Thymus (tissue), 11 donors: Measurements from ENCODE around the gene PDIA5. TPM values are rescaled to one million over a fixed set of nuclear protein-coding genes. Genes with fewer than 3 reads are reported as not detected.
A peak's percentile ranks its signal among the peaks of the same experiment; 100 is the strongest.

ENCODE experiments used
- DNase-seq, 9 donors: peaks; one replicate each; pipeline ENCODE4 v3.0.0-alpha.2; 2013; ENCODE audit warnings: low spot score in 9 of 9, low read depth in 6 of 9, missing footprints in 1 of 9
- H3K27ac ChIP-seq, 2 donors: one replicate each; pipeline ENCODE4 v1.5.1; 2013; ENCODE audit warnings: control low read depth in 1 of 2, low read depth in 1 of 2, low read length in 1 of 2, mild to moderate bottlenecking in 1 of 2, moderate library complexity in 1 of 2
- H3K27me3 ChIP-seq, 2 donors: one replicate each; pipeline ENCODE4 v1.5.1; 2013; ENCODE audit warnings: low read length in 1 of 2; ENCODE audit not compliant: control insufficient read depth in 2 of 2, insufficient read depth in 1 of 2
- H3K36me3 ChIP-seq, 2 donors: one replicate each; pipeline ENCODE4 v1.5.1; 2013; ENCODE audit warnings: low read length in 1 of 2, mild to moderate bottlenecking in 1 of 2, moderate library complexity in 1 of 2; ENCODE audit not compliant: control insufficient read depth in 2 of 2, insufficient read depth in 2 of 2
- H3K4me1 ChIP-seq, 2 donors: one replicate each; pipeline ENCODE4 v1.5.1; 2013; ENCODE audit warnings: low read length in 2 of 2; ENCODE audit not compliant: control insufficient read depth in 2 of 2, insufficient read depth in 2 of 2
- H3K4me3 ChIP-seq, 2 donors: one replicate each; pipeline ENCODE4 v1.5.1; 2013; ENCODE audit warnings: low read length in 2 of 2, control low read depth in 1 of 2, mild to moderate bottlenecking in 1 of 2
- H3K9me3 ChIP-seq, 2 donors: one replicate each; pipeline ENCODE4 v1.5.1; 2013; ENCODE audit warnings: low read length in 1 of 2, mild to moderate bottlenecking in 1 of 2; ENCODE audit not compliant: control insufficient read depth in 2 of 2, insufficient read depth in 1 of 2
- WGBS: extraction: QIAGEN DNeasy Blood & Tissue Kit; methylation state at CpG from one replicate; pipeline ENCODE4 v1.1.7; 2013; 5-methylcytosine and 5-hydroxymethylcytosine counted together
- polyA plus RNA-seq: library from polyadenylated mRNA; stranded (reverse); fragments of 200-250 nt; gene quantifications from one replicate; pipeline ENCODE4 v1.2.3, GENCODE V29; 2013
- total RNA-seq: library from RNA; stranded (reverse); fragments of 120-200 nt; gene quantifications from one replicate; pipeline ENCODE4 v1.2.4, GENCODE V29; 2013
- donor health status: healthy.

Gene PDIA5
- total and polyA plus RNA-seq, 2 donors = 6.1 to 7.7 TPM

DNA sequence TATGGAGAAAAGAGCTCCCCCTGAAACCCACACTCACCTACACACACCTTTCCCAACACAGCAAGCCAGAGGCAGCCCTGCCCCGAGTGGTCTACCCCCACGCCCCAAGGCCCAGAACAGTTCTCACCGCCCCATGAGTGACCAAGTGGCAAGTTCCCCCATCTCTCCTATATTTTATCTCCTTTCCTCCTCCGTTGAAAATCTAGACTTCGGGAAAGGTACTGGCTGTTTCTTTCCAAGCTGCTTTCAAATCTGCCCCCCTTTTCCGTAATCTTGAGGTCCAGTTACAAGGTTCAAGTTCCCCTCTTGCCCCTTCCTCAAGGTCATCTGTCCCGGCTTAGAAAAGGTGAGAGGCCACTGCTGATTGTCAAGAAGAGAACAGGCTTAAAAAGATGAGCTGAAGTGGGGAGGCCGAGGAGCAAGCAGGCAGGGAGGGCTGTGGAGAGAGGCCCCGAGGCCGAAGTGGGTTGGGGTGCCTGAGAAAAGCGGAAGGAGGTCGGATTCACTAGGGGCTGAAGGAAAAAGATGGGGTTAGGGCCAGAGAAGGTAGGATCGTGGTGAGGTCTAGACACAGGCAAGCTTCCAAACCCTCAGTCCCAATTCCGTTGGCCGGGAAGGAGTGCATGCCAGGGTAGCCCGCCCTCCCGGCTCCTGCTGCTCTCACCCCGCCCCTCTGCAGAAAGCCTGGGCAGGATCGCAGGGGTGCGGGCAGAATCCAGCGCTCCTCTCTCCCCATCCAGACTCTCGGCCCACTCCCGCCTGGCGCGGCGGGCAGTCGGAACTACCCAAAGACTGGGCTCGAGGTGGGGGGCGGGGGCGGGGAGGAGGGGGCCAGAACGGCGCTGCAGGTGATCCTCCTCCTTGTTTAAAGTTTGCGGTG lies 40.9 kb upstream of the PDIA5 start:
- H3K36me3 ChIP-seq = no peaks in the 10 kb centered on the region
- H3K27me3 ChIP-seq = peaks cover 55 to 100% of the 10 kb centered on the region in 2 donors
- DNase-seq = no peak
- no peak overlapping the region for H3K4me3 ChIP-seq
- H3K4me1 ChIP-seq = peaks cover 9 to 16% of the 10 kb centered on the region in 2 donors
- WGBS = 20% methylated on average over 33 of the region's 33 CpGs
- no peak overlapping the region for H3K27ac ChIP-seq
- H3K9me3 ChIP-seq = no peaks in the 10 kb centered on the region

DNA sequence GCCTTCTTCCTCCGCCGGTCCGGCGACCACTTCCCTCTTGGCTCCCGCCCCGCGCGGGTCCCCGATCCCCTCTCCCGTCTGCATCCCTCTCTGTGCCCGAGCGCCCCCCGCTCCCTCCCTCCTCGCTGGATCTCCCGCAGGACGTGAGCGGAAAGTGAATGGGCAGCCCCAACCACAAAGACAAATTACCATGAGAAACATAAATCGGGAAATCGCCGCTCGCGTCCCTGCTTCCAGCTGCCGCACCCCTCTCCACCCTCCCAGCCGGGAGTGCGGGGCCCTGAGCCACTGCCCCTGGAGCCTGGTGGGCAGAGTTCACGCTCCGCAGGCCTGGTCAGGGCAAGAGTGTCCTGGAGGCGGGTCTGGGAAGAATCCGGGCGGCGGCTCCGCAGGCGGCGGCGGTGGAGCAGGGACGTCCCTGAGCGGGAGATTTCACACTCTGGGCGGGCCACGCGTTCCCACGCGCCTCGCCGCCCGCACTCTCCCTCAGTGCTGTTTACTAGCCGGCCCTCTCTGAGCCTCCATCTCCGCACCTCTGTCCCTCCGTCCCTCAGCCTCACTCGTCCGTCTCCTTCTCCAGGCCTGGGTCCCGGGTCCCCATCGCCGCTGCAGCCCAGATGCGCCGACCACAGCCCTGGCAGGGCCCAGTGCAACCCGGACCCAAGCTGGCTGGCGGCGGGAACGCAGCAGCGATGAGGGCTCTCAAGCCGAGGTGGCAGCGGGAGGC lies 40.1 kb upstream of the PDIA5 start:
- Histone ChIP-seq H3K9me3 (no peaks in the 10 kb centered on the region), H3K36me3 (no peaks in the 10 kb centered on the region), H3K4me3 (peak overlapping the region; percentile 10 to 46), H3K27me3 (peaks cover 55 to 99% of the 10 kb centered on the region in 2 donors), H3K27ac (no peak overlapping the region), H3K4me1 (peaks cover 9 to 16% of the 10 kb centered on the region in 2 donors)
- DNase-seq = no peak
- WGBS = 1% methylated on average over 62 of the region's 62 CpGs

DNA sequence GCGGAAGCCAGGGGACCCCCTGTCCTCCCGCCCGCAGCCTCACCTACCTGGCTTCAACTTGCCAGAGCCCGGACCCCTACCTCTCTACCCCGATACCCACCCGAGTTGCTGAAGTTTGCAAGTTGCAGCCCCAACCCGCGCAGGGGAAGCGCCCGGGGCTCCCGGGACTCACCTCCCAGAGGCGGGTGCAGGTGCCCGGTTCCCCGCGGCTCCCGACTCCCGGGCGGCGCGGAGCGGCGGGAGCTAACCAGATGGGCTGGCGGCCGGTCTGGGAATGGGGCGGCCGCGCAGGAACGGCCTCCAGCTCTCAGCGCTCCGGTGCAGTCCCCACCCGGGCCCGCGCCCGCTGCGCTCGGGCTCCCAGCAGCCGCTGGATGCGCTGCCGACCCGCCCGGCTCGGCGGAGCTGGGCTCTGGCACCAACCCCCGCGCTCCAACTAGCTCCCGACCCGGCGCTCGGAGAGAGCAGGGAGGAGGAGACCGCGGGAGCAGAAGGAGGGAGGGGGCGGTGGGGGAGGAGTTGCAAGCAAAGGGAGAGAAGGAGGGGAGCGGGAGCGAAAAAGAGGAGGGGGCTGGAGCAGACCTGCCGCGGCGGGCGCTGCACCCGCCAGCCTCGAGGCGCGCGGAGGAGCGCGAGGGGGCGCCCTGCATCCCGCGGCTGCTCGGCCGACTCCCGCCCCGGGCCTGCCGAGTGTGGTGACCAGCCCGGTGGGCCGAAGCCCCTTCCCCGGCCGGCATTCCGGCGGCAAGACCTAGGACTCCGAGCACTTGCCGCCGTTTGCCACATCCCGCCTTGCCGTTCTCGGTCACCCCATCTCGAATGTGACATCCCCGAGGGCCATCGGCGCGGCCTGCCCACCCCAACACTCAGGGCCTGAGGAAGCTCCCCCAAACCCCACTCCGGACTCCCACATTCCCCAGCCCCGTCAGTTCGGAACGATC lies 39.3 kb upstream of the PDIA5 start, which contains the start of gene SEMA5B:
SEMA5B (minus strand) TSS at position 472 of the 941 bp plus-strand sequence. CDS start 66,500 bp downstream, outside the sequence.
- Histone ChIP-seq H3K27ac (no peak within 1 kb of the TSS), H3K9me3 (no peaks in the 10 kb centered on the region), H3K4me1 (peaks cover 9 to 16% of the 10 kb centered on the region in 2 donors), H3K4me3 (peak within 1 kb of the TSS; percentile 14 to 46), H3K36me3 (no peaks in the 10 kb centered on the region), H3K27me3 (peaks cover 55 to 96% of the 10 kb centered on the region in 2 donors)
- peak in 2 of 9 donors; percentile 19 to 41 for DNase-seq
- under 1% methylated on average over 93 of the region's 94 CpGs for WGBS

DNA sequence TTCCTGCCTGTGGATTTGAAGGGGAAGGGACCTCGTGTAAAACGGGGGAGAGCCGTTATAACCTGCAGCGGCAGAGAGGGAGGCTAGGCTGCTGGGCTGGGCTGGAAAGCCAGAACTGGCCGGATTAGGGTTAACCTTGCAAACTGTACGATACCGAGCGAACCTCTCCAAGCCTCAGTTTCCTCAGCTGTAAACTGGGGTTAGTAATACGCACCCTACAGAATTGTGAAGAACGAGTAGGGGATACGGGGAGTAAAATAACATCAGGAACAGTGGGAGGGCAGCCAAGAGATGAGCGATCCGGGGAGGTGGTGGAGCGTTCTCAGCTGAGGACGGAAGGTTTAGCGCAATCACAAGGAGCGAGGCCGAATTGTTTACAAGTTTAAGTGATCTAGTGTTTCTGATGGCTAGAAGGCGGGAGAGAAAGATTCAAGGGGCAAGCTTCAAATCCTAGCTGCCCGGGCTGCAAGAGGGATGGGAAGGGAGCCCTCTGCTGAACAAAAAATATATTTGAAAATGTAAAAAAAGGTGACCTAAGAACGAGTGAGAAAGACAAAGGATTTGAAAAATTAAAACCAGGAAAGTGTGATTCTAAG lies 38.5 kb upstream of the PDIA5 start:
- peak in 7 of 9 donors; percentile 4 to 64 (median 22) for DNase-seq
- no peaks in the 10 kb centered on the region for H3K36me3 ChIP-seq
- peaks cover 54 to 89% of the 10 kb centered on the region in 2 donors for H3K27me3 ChIP-seq
- 2% methylated on average over 21 of the region's 21 CpGs for WGBS
- peak overlapping the region; percentile 14 to 46 for H3K4me3 ChIP-seq
- H3K27ac ChIP-seq = no peak overlapping the region
- H3K4me1 ChIP-seq = peaks cover 9 to 16% of the 10 kb centered on the region in 2 donors
- H3K9me3 ChIP-seq = no peaks in the 10 kb centered on the region

DNA sequence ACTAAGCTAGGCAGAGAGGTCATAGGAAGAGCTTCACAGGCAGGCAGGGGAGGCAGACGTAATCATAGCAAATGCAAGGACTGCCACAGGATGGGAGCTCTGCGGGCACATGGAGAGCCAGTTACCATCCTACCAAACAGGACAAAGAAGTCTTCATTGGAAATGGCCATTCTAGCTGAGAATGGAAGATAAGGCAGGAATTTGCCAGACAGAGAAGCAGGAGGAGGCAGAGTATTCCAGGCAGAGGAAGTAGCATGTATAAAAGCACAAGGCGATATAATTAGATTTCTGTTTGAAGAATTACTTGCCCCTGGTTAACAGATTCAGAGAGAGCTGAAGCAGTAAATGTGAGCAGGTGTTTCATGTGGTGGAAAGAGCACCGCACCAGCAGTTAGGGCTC lies 35.8 kb upstream of the PDIA5 start:
- Histone ChIP-seq H3K4me1 (peaks cover 9 to 16% of the 10 kb centered on the region in 2 donors), H3K27ac (no peak overlapping the region), H3K4me3 (no peak overlapping the region), H3K9me3 (no peaks in the 10 kb centered on the region), H3K27me3 (peaks cover 30 to 61% of the 10 kb centered on the region in 2 donors), H3K36me3 (no peaks in the 10 kb centered on the region)
- DNase-seq = no peak
- WGBS = 87% methylated on average over 4 of the region's 4 CpGs

DNA sequence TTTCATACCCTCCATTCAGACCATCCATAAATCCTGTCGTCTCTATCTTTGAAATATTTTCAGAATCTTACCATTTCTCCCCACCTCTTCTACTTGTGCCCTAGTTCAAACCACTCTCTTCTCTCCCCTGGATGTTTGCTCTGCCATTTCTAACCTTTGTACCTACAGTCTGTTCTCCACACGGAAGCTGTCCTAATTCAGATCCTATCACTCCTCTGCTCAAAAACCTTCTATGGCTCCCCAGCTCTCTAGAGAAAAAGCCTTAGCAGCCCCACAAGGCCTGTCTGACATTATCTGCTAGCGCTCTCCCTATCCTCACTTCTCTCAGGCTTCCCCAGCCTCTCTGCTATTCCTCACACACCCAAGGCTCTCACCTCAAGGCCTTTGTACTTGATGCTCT lies 34.8 kb upstream of the PDIA5 start:
- Histone ChIP-seq H3K9me3 (no peaks in the 10 kb centered on the region), H3K4me3 (no peak overlapping the region), H3K4me1 (peaks cover 4 to 9% of the 10 kb centered on the region in 2 donors), H3K27me3 (peaks cover 22 to 51% of the 10 kb centered on the region in 2 donors), H3K36me3 (no peaks in the 10 kb centered on the region), H3K27ac (no peak overlapping the region)
- DNase-seq = no peak
- 82% methylated on average over 3 of the region's 3 CpGs for WGBS

DNA sequence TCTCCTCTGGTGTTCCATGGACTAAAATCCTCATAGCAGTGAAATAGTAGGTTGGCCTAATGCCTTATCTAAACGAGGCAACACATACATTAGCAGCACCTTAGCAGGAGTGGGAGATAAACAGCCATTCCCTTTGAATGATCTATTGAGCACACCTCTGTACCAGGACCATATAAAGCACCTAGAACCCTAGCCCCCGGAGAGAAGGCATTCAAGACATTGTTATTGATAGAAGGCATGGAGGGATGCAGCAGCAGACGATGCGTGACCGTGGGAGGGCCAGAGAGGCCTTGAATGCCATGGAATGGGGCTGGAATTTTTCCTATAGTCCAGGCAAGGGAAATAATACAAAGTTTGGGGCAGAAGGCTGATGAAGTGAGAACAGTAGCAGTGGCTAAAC lies 32.7 kb upstream of the PDIA5 start:
- H3K27me3 ChIP-seq = peaks cover 7 to 37% of the 10 kb centered on the region in 2 donors
- H3K4me1 ChIP-seq = no peaks in the 10 kb centered on the region
- 93% methylated on average over 5 of the region's 5 CpGs for WGBS
- H3K4me3 ChIP-seq = no peak overlapping the region
- DNase-seq = no peak
- no peaks in the 10 kb centered on the region for H3K9me3 ChIP-seq
- H3K27ac ChIP-seq = no peak overlapping the region
- H3K36me3 ChIP-seq = no peaks in the 10 kb centered on the region

DNA sequence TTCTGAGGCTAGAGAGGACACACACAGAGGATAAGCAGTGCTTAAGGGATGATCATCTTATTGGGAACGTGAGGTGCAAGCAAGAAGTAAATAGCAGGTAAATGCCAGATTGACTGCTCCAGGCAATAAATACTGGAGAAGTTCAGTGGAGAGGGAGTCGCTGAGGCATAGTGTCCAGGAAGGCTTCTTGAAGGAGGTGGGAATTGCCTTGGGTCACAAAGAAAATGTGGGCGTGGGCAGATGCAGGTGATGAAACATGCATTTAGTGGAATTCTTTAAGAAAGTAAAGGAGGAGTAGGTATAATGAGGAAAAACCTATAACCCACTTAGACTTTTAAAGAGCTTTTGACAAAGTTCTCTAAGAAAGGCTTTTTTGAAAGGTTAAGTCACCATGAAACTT lies 31.8 kb upstream of the PDIA5 start:
- Histone ChIP-seq H3K4me3 (no peak overlapping the region), H3K27ac (no peak overlapping the region), H3K4me1 (no peaks in the 10 kb centered on the region), H3K9me3 (no peaks in the 10 kb centered on the region), H3K27me3 (peaks cover 2 to 31% of the 10 kb centered on the region in 2 donors), H3K36me3 (no peaks in the 10 kb centered on the region)
- 99% methylated on average over 3 of the region's 3 CpGs for WGBS
- DNase-seq = no peak
